NCI-H1105 treated with DMSO at 0.1 percent for 48 hours (cell line): ENCODE measurements around the gene SRSF12.

Source experiments
- DNase-seq: peaks from one replicate; lab custom pipeline; 2025; lab: John Stamatoyannopoulos, UW

Gene SRSF12

GRCh38 chr6:89117211-89118108, at the start of gene SRSF12:
Gene SRSF12 (minus strand): TSS chr6:89118071. CDS start chr6:89117887, 184 bp downstream.
- peak; percentile 56 for DNase-seq

- DNase-seq, result no peak
These were observed 44.1 kb upstream of the SRSF12 start for GRCh38 chr6:89162047-89162371.

- DNase-seq, result no peak
These were observed 43.6 kb upstream of the SRSF12 start for GRCh38 chr6:89161326-89162046.

GRCh38 chr6:89160331-89161092, 42.6 kb upstream of the SRSF12 start:
- DNase-seq, result no peak

- DNase-seq, result no peak
These were observed 36.3 kb upstream of the SRSF12 start for GRCh38 chr6:89154131-89154530.

GRCh38 chr6:89148016-89148750, 30.3 kb upstream of the SRSF12 start:
- no peak for DNase-seq

GRCh38 chr6:89146718-89147700, 29.1 kb upstream of the SRSF12 start:
- peak; percentile 53 for DNase-seq

- peak; percentile 77 for DNase-seq
These were observed 28.3 kb upstream of the SRSF12 start, which contains the start of gene PM20D2 for GRCh38 chr6:89145956-89146717. Gene PM20D2 (plus strand): TSS chr6:89146055. CDS start chr6:89146145, 90 bp downstream.

GRCh38 chr6:89145091-89145955, 27.5 kb upstream of the SRSF12 start:
- DNase-seq, result peak; percentile 51

- no peak for DNase-seq
These were observed 26.6 kb upstream of the SRSF12 start for GRCh38 chr6:89144354-89144906.

- DNase-seq, result no peak
These were observed 22.7 kb upstream of the SRSF12 start for GRCh38 chr6:89140347-89141156.

- no peak for DNase-seq
These were observed 21.9 kb upstream of the SRSF12 start for GRCh38 chr6:89139509-89140346.

- peak; percentile 72 for DNase-seq
These were observed 20.3 kb upstream of the SRSF12 start for GRCh38 chr6:89138173-89138572.

GRCh38 chr6:89134723-89135122, 16.9 kb upstream of the SRSF12 start:
- no peak for DNase-seq

- DNase-seq, result no peak
These were observed 16.1 kb upstream of the SRSF12 start for GRCh38 chr6:89133981-89134380.

GRCh38 chr6:89132057-89132456, 14.2 kb upstream of the SRSF12 start:
- no peak for DNase-seq

- no peak for DNase-seq
These were observed 13.7 kb upstream of the SRSF12 start for GRCh38 chr6:89131599-89131998.
